Measurements from ENCODE around the gene STAB1. TPM values are rescaled to one million over a fixed set of nuclear protein-coding genes. Genes with fewer than 3 reads are reported as not detected.

STAB1 gene
- total and polyA plus RNA-seq, 10 of the 15 experiments (the other 5 are each of a cell fraction or from before 2014, with no cell fraction given), result 0.46 TPM; not detected in 9

GRCh38 chr3:52454938-52455282 lies 40.2 kb upstream of the STAB1 start:
- Histone ChIP-seq H3K4me1 (ENCODE audit: control insufficient read depth, insufficient read depth, low read length) (peaks cover 36% of the 10 kb centered on the region), H3K9ac (ENCODE audit: control insufficient read depth, insufficient read depth, low read length) (peak overlapping the region; percentile 87), H3K27ac (ENCODE audit: control insufficient read depth, insufficient read depth) (peak overlapping the region; percentile 84), H3K4me2 (ENCODE audit: control insufficient read depth, insufficient read depth) (peak overlapping the region; percentile 96), H3K9me3 (replicated peaks; ENCODE audit: control insufficient read depth, insufficient read depth, low read length) (no peaks in the 10 kb centered on the region), H2AFZ (ENCODE audit: control insufficient read depth, low read depth, low read length) (peak overlapping the region; percentile 98), H3K4me3 (peak overlapping the region; percentile 65), H4K20me1 (ENCODE audit: control insufficient read depth, insufficient read depth) (no peaks in the 10 kb centered on the region), H3K36me3 (ENCODE audit: control insufficient read depth in 2 of 2, insufficient read depth in 2 of 2, low read length in 1 of 2) (peaks cover 0 to 8% of the 10 kb centered on the region in 2 experiments; a peak in 3 of 4 replicates), H3K79me2 (ENCODE audit: control insufficient read depth, insufficient read depth, low read length) (peaks cover 26% of the 10 kb centered on the region), H3K27me3 (replicated peaks in 1 of 2; ENCODE audit: control insufficient read depth in 2 of 2, insufficient read depth in 2 of 2, low read length in 1 of 2) (no peaks in the 10 kb centered on the region)
- intact Hi-C loops (cut with micrococcal nuclease; ENCODE audit: unreplicated experiment), result loop anchor here (5.0 to 10.0 kb wide), 2 partner anchors 82 to 230 kb away; partner anchors contain the start of genes GNL3, PBRM1 and UQCC5
- ChIA-PET POLR2A (no interaction called here), CTCF (interaction anchor here (0.5 kb wide), 1 partner anchor 43 kb away, joined by 5 read pairs; no protein-coding TSS in a partner anchor), RAD21 (ENCODE audit: unreplicated experiment) (interaction anchor here (0.9 kb wide), 1 partner anchor 167 kb away, joined by 3 read pairs; the partner anchor contains the start of gene GLYCTK), SMC1A (ENCODE audit: uncharacterized antibody, unreplicated experiment) (interaction anchor here (1.1 kb wide), 1 partner anchor 43 kb away, joined by 3 read pairs; no protein-coding TSS in a partner anchor)
- no peak for DNase-seq (ENCODE audit: low read depth, low spot score)
- BruUV-seq (replicated peaks), result TSS peak; percentile 92
- WGBS (ENCODE audit: insufficient coverage, insufficient replicate concordance, low lambda C conversion rate, missing lambda C conversion rate), result 6% methylated on average over 11 of the region's 11 CpGs
- FAIRE-seq, result no peak
- in situ Hi-C loops (cut with MboI), result no loop called here
- no peak for TF ChIP-seq GATAD2B (conservative IDR thresholded peaks at IDR 0.05; ENCODE audit: low read depth)
- no peak for TF ChIP-seq SMAD5 (IDR thresholded peaks at IDR 0.05; ENCODE audit: low read depth)
- no peak for TF ChIP-seq SUZ12 (IDR thresholded peaks at IDR 0.05; ENCODE audit: unreplicated experiment)
- TF ChIP-seq FOS (IDR thresholded peaks at IDR 0.05; ENCODE audit: borderline replicate concordance, extremely low read depth, insufficient read length), result no peak
- no peak for TF ChIP-seq MEF2B (IDR thresholded peaks at IDR 0.05; ENCODE audit: partially characterized antibody, poor library complexity, severe bottlenecking)
- no peak for TF ChIP-seq NBN (IDR thresholded peaks at IDR 0.05)
- peak; percentile 16; the same call in 1 of the 2 replicates for TF ChIP-seq MLLT1 (IDR thresholded peaks at IDR 0.05)
- ATAC-seq, result no peak

Data from GM12878 (cell line).